GM12878 (cell line): ENCODE results near the gene SHC4. TPM values are rescaled to one million over a fixed set of nuclear protein-coding genes. Genes with fewer than 3 reads are reported as not detected.

ENCODE experiments used
- ATAC-seq: fragments of 200-7000 bp; cut with Tn5 transposase; 3 replicates; pipeline ENCODE4 v1.9.1; 2020; ENCODE audit warnings: mild to moderate bottlenecking, moderate library complexity
- BruUV-seq: library from RNA; stranded (reverse); fragments of 400-500 nt; replicated peaks from 2 replicates; lab custom pipeline; 2021; lab: Mats Ljungman, UMichigan
- CTCF ChIA-PET: fragments of 300-600 bp; sonication (Branson Sonifier 250); formaldehyde crosslinking; extraction: SDS; loops from one replicate; lab custom pipeline; 2021; ENCODE audit warnings: inconsistent platforms; lab: Yijun Ruan, JAX
- POLR2A ChIA-PET: fragments of 350-600 bp; formaldehyde crosslinking; extraction: SDS; loops from one replicate; lab custom pipeline; 2021; ENCODE audit warnings: inconsistent platforms; lab: Charles Lee
- RAD21 ChIA-PET: fragments of 300-600 bp; sonication (Branson Sonifier 250); formaldehyde crosslinking; loops from one replicate; lab custom pipeline; 2023; ENCODE audit warnings: antibody characterized with exemption; ENCODE audit not compliant: unreplicated experiment; lab: Charles Lee
- SMC1A ChIA-PET: fragments of 300-600 bp; sonication (Branson Sonifier 250); formaldehyde crosslinking; loops from one replicate; lab custom pipeline; 2023; ENCODE audit not compliant: unreplicated experiment, uncharacterized antibody; lab: Charles Lee
- DNase-seq: peaks from one replicate; pipeline ENCODE4 v3.0.0-alpha.2; 2011; ENCODE audit warnings: low read depth, low spot score
- FAIRE-seq: peaks from 3 replicates; lab custom pipeline; 2011; peaks lifted over from hg19 to GRCh38; lab: Jason Lieb, UNC
- H2AFZ ChIP-seq: 2 replicates; pipeline ENCODE4 v1.6.0; 2011; ENCODE audit warnings: low read depth, low read length, control low read depth; ENCODE audit not compliant: control insufficient read depth
- H3K27ac ChIP-seq: 2 replicates; pipeline ENCODE4 v1.5.1; 2011; ENCODE audit warnings: control low read depth; ENCODE audit not compliant: control insufficient read depth, insufficient read depth
- H3K27me3 ChIP-seq, 2 experiments: replicated peaks in 1 of 2; 2 replicates each; pipeline versions ENCODE4 v1.6.0 to v1.6.1; 2011; ENCODE audit warnings: low read length in 1 of 2; ENCODE audit not compliant: control insufficient read depth in 2 of 2, insufficient read depth in 2 of 2
- H3K36me3 ChIP-seq, 2 experiments: 2 replicates each; pipeline ENCODE4 v1.5.1; 2011; ENCODE audit warnings: low read length in 1 of 2; ENCODE audit not compliant: control insufficient read depth in 2 of 2, insufficient read depth in 2 of 2
- H3K4me1 ChIP-seq: 2 replicates; pipeline ENCODE4 v1.6.1; 2011; ENCODE audit warnings: mild to moderate bottlenecking, low read length, moderate library complexity, mixed read lengths; ENCODE audit not compliant: control insufficient read depth, insufficient read depth
- H3K4me2 ChIP-seq: 2 replicates; pipeline ENCODE4 v1.6.0; 2011; ENCODE audit warnings: control low read depth; ENCODE audit not compliant: control insufficient read depth, insufficient read depth
- H3K4me3 ChIP-seq: fragments of 200-600 bp; sonication (generic); 2 replicates; pipeline ENCODE4 v1.5.1; 2016
- H3K79me2 ChIP-seq: 2 replicates; pipeline ENCODE4 v1.6.0; 2011; ENCODE audit warnings: low read length; ENCODE audit not compliant: control insufficient read depth, insufficient read depth
- H3K9ac ChIP-seq: 2 replicates; pipeline ENCODE4 v1.8.0; 2011; ENCODE audit warnings: low read length, control low read depth, mixed read lengths; ENCODE audit not compliant: control insufficient read depth, insufficient read depth
- H3K9me3 ChIP-seq: replicated peaks from 3 replicates; pipeline ENCODE4 v1.5.1; 2011; ENCODE audit warnings: mild to moderate bottlenecking, low read length; ENCODE audit not compliant: control insufficient read depth, insufficient read depth
- H4K20me1 ChIP-seq: 2 replicates; pipeline ENCODE4 v1.6.0; 2011; ENCODE audit not compliant: control insufficient read depth, insufficient read depth
- CREB1 ChIP-seq: IDR thresholded peaks from 2 replicates; pipeline ENCODE4 v1.6.1; 2012; ENCODE audit warnings: low read depth, mild to moderate bottlenecking, inconsistent platforms
- CREM ChIP-seq: IDR thresholded peaks from 2 replicates; pipeline ENCODE4 v1.6.1; 2014; ENCODE audit warnings: antibody characterized with exemption, low read depth
- ELK1 ChIP-seq: IDR thresholded peaks from 2 replicates; pipeline ENCODE4 v1.6.1; 2012; ENCODE audit warnings: low read depth, low read length, improper control_type of control experiment
- EP300 ChIP-seq, 2 experiments: fragments of 150-350 bp in 1 of 2; IDR thresholded peaks; 2 replicates each; pipeline ENCODE4 v1.6.1; 2011 to 2012; ENCODE audit warnings: low read depth in 2 of 2, low read length in 2 of 2, borderline replicate concordance in 1 of 2, improper control_type of control experiment in 1 of 2, inconsistent platforms in 1 of 2; ENCODE audit not compliant: control insufficient read depth in 1 of 2
- HDAC2 ChIP-seq: fragments of 200-600 bp; sonication (generic); IDR thresholded peaks from 2 replicates; pipeline ENCODE4 v1.6.1; 2017
- IRF5 ChIP-seq: fragments of 450-650 bp; IDR thresholded peaks from 2 replicates; pipeline ENCODE4 v1.6.1; 2017; ENCODE audit warnings: borderline replicate concordance
- JUND ChIP-seq: IDR thresholded peaks from 2 replicates; pipeline ENCODE4 v1.6.1; 2012; ENCODE audit warnings: low read depth, mild to moderate bottlenecking, low read length, improper control_type of control experiment, moderate library complexity
- LARP7 ChIP-seq: fragments of 450-650 bp; IDR thresholded peaks from 2 replicates; pipeline ENCODE4 v1.6.1; 2017; ENCODE audit warnings: mild to moderate bottlenecking
- MXI1 ChIP-seq: fragments of 150-350 bp; IDR thresholded peaks from 2 replicates; pipeline ENCODE4 v1.6.1; 2011; ENCODE audit warnings: low read depth, mild to moderate bottlenecking, inconsistent platforms, low read length, improper control_type of control experiment
- NFIC ChIP-seq: IDR thresholded peaks from 2 replicates; pipeline ENCODE4 v1.6.1; 2012; ENCODE audit warnings: low read depth, mild to moderate bottlenecking, inconsistent platforms, low read length, moderate library complexity
- RB1 ChIP-seq: fragments of 450-650 bp; formaldehyde crosslinking; IDR thresholded peaks from 2 replicates; pipeline ENCODE4 v1.6.1; 2017; ENCODE audit warnings: mild to moderate bottlenecking, borderline replicate concordance
- RCOR1 ChIP-seq: conservative IDR thresholded peaks from 2 replicates; pipeline ENCODE4 v1.6.1; 2012; ENCODE audit warnings: low read depth, low read length, improper control_type of control experiment
- RFX5 ChIP-seq: IDR thresholded peaks from 2 replicates; pipeline ENCODE4 v1.6.1; 2011; ENCODE audit warnings: low read depth, low read length, improper control_type of control experiment
- SIX5 ChIP-seq: IDR thresholded peaks from 2 replicates; pipeline ENCODE4 v1.6.1; 2011; ENCODE audit warnings: mild to moderate bottlenecking, low read depth, low read length, moderate library complexity; ENCODE audit not compliant: severe bottlenecking
- TCF3 ChIP-seq: IDR thresholded peaks from 2 replicates; pipeline ENCODE4 v1.6.1; 2012; ENCODE audit warnings: low read depth, mild to moderate bottlenecking, low read length, borderline replicate concordance; ENCODE audit not compliant: insufficient read depth
- ZBED1 ChIP-seq: IDR thresholded peaks from 2 replicates; pipeline ENCODE4 v1.6.1; 2016; ENCODE audit warnings: borderline replicate concordance
- WGBS: methylation state at CpG from one replicate; pipeline ENCODE4 v1.1.6; 2016; ENCODE audit warnings: low lambda C conversion rate; ENCODE audit not compliant: insufficient replicate concordance, insufficient coverage; ENCODE audit errors: missing lambda C conversion rate; 5-methylcytosine and 5-hydroxymethylcytosine counted together
- in situ Hi-C: fragments of 300-500 bp; cut with MboI; formaldehyde crosslinking; loops from 9 replicates; pipeline ENCODE4 v1.14.3; 2018; ENCODE audit warnings: mixed read lengths
- intact Hi-C: fragments of 100-400 bp; cut with micrococcal nuclease; formaldehyde crosslinking; loops from one replicate; pipeline ENCODE4 v1.14.2; 2022; ENCODE audit not compliant: unreplicated experiment
- polyA plus RNA-seq, 11 experiments: library from polyadenylated mRNA; depleted of rRNA in 4 of 11; unstranded in 6 of 11; stranded (reverse) in 5 of 11; fragments of >200 nt; fragmentation: Nextera tagmentation in 4 of 11; fragmentation: Illumina TruSeq in 1 of 11; extraction: Ambion mirVana in 4 of 11; extraction: Trizol in 1 of 11; gene quantifications; 1 replicate in 1 of 11; 2 replicates in 10 of 11; pipeline versions ENCODE4 v1.2.1 to v1.2.3, GENCODE V29; 2011 to 2016; ENCODE audit warnings: inconsistent platforms in 2 of 11, missing spikeins in 2 of 11, low read depth in 1 of 11
- total RNA-seq, 4 experiments: library from RNA; depleted of rRNA in 3 of 4; stranded (reverse); fragments of >200 nt in 3 of 4; fragmentation: Illumina TruSeq in 1 of 4; extraction: Trizol in 1 of 4; gene quantifications; 2 replicates each; pipeline versions ENCODE4 v1.2.1 to v1.2.3, GENCODE V29; 2013 to 2021
- TF ChIP-seq, protein P1 (sequence below): IDR thresholded peaks from 2 replicates; pipeline ENCODE4 v1.6.1; 2011; ENCODE audit warnings: low read depth, low read length, improper control_type of control experiment, borderline replicate concordance
- TF ChIP-seq, protein P2 (sequence below): IDR thresholded peaks from 2 replicates; pipeline ENCODE4 v1.6.1; 2011; ENCODE audit warnings: borderline replicate concordance, low read depth, mild to moderate bottlenecking, moderate library complexity, low read length; ENCODE audit not compliant: insufficient read depth, poor library complexity, severe bottlenecking
- TF ChIP-seq, protein P3 (sequence below): IDR thresholded peaks from 2 replicates; pipeline ENCODE4 v1.6.1; 2012; ENCODE audit warnings: low read depth, low read length, improper control_type of control experiment

The SHC4 gene
- total and polyA plus RNA-seq, 10 of the 15 experiments (the other 5 are each of a cell fraction or from before 2014, with no cell fraction given): 0.04 to 0.87 (median 0.14) TPM

DNA sequence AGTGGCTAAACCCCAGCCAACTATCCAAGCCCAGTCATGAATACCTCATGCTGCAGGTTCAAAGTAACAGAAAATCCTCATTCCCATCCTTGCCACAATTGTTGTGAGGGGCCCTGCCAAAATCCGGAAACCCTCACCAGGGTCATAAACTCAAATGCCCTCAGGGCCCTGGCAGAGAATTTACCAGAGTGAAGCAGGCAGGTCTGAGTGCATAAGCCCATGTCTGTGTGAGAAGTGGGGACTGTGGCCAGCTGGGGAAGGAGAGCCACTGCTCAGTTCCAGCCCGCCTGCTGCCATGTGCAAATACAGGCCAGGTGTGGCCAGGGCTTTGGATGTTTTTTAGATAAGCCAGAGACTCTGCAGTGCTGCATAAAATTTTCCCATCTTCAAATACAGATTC is 159.8 kb downstream of the SHC4 start:
- H3K9me3 ChIP-seq: no peaks in the 10 kb centered on the region
- in situ Hi-C loops: loop anchor here (25.0 kb wide), 1 partner anchor 642 kb away; no protein-coding TSS in a partner anchor
- ATAC-seq (0 out of 3 replicates have a peak, but pooled peaks have one; percentile 3), DNase-seq (no peak), FAIRE-seq (no peak)
- POLR2A ChIA-PET: no interaction called here
- H4K20me1 ChIP-seq: no peaks in the 10 kb centered on the region
- intact Hi-C loops: no loop called here
- H3K36me3 ChIP-seq: peaks cover 0 to 7% of the 10 kb centered on the region in 2 experiments; a peak in 3 of 4 replicates
- BruUV-seq: no TSS peak
- no peaks in the 10 kb centered on the region for H3K27me3 ChIP-seq
- WGBS: 100% methylated on average over 2 of the region's 2 CpGs
- peaks cover 50% of the 10 kb centered on the region for H3K79me2 ChIP-seq
- CTCF ChIA-PET: interaction anchor here (0.5 to 7.4 kb wide), 4 partner anchors 7 to 446 kb away, joined by 3 to 69 read pairs (median 12); partner anchors contain the start of gene CEP152
- H3K4me1 ChIP-seq: peaks cover 7% of the 10 kb centered on the region
- TF ChIP-seq RFX5 (no peak), NFIC (no peak), HDAC2 (no peak), EP300 (IDR thresholded peaks at IDR 0.05; ENCODE audit: borderline replicate concordance in 1 of 2, control insufficient read depth in 1 of 2, low read depth in 2 of 2, low read length in 2 of 2) (no peak), CREB1 (no peak), SIX5 (no peak), ZBED1 (no peak), MXI1 (no peak), RCOR1 (no peak), LARP7 (no peak), JUND (no peak), CREM (no peak), IRF5 (no peak), RB1 (no peak), TCF3 (no peak), ELK1 (no peak)
- TF ChIP-seq, protein P1, sequence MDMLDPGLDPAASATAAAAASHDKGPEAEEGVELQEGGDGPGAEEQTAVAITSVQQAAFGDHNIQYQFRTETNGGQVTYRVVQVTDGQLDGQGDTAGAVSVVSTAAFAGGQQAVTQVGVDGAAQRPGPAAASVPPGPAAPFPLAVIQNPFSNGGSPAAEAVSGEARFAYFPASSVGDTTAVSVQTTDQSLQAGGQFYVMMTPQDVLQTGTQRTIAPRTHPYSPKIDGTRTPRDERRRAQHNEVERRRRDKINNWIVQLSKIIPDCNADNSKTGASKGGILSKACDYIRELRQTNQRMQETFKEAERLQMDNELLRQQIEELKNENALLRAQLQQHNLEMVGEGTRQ: no peak
- TF ChIP-seq, protein P2, sequence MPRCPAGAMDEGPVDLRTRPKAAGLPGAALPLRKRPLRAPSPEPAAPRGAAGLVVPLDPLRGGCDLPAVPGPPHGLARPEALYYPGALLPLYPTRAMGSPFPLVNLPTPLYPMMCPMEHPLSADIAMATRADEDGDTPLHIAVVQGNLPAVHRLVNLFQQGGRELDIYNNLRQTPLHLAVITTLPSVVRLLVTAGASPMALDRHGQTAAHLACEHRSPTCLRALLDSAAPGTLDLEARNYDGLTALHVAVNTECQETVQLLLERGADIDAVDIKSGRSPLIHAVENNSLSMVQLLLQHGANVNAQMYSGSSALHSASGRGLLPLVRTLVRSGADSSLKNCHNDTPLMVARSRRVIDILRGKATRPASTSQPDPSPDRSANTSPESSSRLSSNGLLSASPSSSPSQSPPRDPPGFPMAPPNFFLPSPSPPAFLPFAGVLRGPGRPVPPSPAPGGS: no peak
- TF ChIP-seq, protein P3, sequence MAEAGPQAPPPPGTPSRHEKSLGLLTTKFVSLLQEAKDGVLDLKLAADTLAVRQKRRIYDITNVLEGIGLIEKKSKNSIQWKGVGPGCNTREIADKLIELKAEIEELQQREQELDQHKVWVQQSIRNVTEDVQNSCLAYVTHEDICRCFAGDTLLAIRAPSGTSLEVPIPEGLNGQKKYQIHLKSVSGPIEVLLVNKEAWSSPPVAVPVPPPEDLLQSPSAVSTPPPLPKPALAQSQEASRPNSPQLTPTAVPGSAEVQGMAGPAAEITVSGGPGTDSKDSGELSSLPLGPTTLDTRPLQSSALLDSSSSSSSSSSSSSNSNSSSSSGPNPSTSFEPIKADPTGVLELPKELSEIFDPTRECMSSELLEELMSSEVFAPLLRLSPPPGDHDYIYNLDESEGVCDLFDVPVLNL: no peak
- TF ChIP-seq, all 136 proteins: peak for 0
- ChIA-PET SMC1A (interaction anchor here (1.1 to 6.2 kb wide), 2 partner anchors 9 to 445 kb away, joined by 3 to 32 read pairs; no protein-coding TSS in a partner anchor), RAD21 (interaction anchor here (1.0 to 5.6 kb wide), 2 partner anchors 446 to 449 kb away, joined by 3 to 50 read pairs; no protein-coding TSS in a partner anchor)
- Histone ChIP-seq H3K27ac (no peak overlapping the region; the same call in 1 of the 2 replicates), H3K4me3 (no peak overlapping the region), H2AFZ (no peak overlapping the region), H3K9ac (no peak overlapping the region), H3K4me2 (no peak overlapping the region)
